IMR-90 (cell line): Measurements from ENCODE around the gene SWI5. TPM values are rescaled to one million over a fixed set of nuclear protein-coding genes. Genes with fewer than 3 reads are reported as not detected.

ENCODE experiments used
- ATAC-seq: fragments of 200-7000 bp; cut with Tn5 transposase; 2 replicates; pipeline ENCODE4 v1.9.1; 2020; ENCODE audit warnings: low read depth, mild to moderate bottlenecking, moderate library complexity
- BruUV-seq: library from RNA; stranded (reverse); fragments of 400-500 nt; replicated peaks from 2 replicates; lab custom pipeline; 2021; lab: Mats Ljungman, UMichigan
- CTCF ChIA-PET: fragments of 300-600 bp; formaldehyde crosslinking; extraction: SDS; loops from one replicate; lab custom pipeline; 2021; ENCODE audit warnings: antibody characterized with exemption; lab: Yijun Ruan, JAX
- POLR2A ChIA-PET: fragments of 300-600 bp; sonication (Branson Sonifier 250); formaldehyde crosslinking; loops from one replicate; lab custom pipeline; 2022; ENCODE audit warnings: antibody characterized with exemption; ENCODE audit not compliant: unreplicated experiment; lab: Charles Lee
- DNase-seq: peaks from one replicate; pipeline ENCODE4 v3.0.0; 2013
- H2AFZ ChIP-seq: replicated peaks from 2 replicates; pipeline ENCODE3; 2013; ENCODE audit warnings: low read length, mild to moderate bottlenecking; ENCODE audit not compliant: poor library complexity
- H2AK5ac ChIP-seq: 2 replicates; pipeline ENCODE4 v1.6.1; 2013; ENCODE audit warnings: low read depth, low read length, inconsistent platforms
- H2AK9ac ChIP-seq: replicated peaks from 2 replicates; pipeline ENCODE3; 2013; ENCODE audit warnings: mild to moderate bottlenecking, low read depth, low read length, moderate library complexity; ENCODE audit not compliant: poor library complexity
- H2BK120ac ChIP-seq: 2 replicates; pipeline ENCODE4 v1.6.1; 2013; ENCODE audit warnings: low read depth, low read length, inconsistent platforms
- H2BK15ac ChIP-seq: 3 replicates; pipeline ENCODE4 v1.6.1; 2013; ENCODE audit warnings: low read depth, low read length, inconsistent platforms
- H2BK20ac ChIP-seq: 2 replicates; pipeline ENCODE4 v1.6.1; 2013; ENCODE audit warnings: low read depth, mild to moderate bottlenecking, inconsistent platforms, low read length, moderate library complexity
- H2BK5ac ChIP-seq: 2 replicates; pipeline ENCODE4 v1.6.1; 2013; ENCODE audit warnings: mild to moderate bottlenecking, low read depth, low read length, inconsistent platforms; ENCODE audit not compliant: poor library complexity, severe bottlenecking
- H3K14ac ChIP-seq: replicated peaks from 2 replicates; pipeline ENCODE4 v1.6.1; 2013; ENCODE audit warnings: low read depth, low read length, inconsistent platforms
- H3K18ac ChIP-seq: 2 replicates; pipeline ENCODE4 v1.6.1; 2013; ENCODE audit warnings: low read depth, low read length, control low read depth
- H3K23ac ChIP-seq: 2 replicates; pipeline ENCODE4 v1.6.1; 2013; ENCODE audit warnings: low read depth, low read length, inconsistent platforms
- H3K27ac ChIP-seq: 2 replicates; pipeline ENCODE4 v1.5.1; 2013; ENCODE audit warnings: mild to moderate bottlenecking, control low read depth, low read length; ENCODE audit not compliant: insufficient read depth
- H3K27me3 ChIP-seq: 2 replicates; pipeline ENCODE4 v1.6.1; 2013; ENCODE audit warnings: low read length; ENCODE audit not compliant: control insufficient read depth, insufficient read depth
- H3K36me3 ChIP-seq: 2 replicates; pipeline ENCODE4 v1.6.1; 2013; ENCODE audit warnings: low read length, mixed read lengths; ENCODE audit not compliant: control insufficient read depth, insufficient read depth
- H3K4ac ChIP-seq: 2 replicates; pipeline ENCODE4 v1.6.1; 2013; ENCODE audit warnings: low read depth, low read length, inconsistent platforms
- H3K4me1 ChIP-seq: 2 replicates; pipeline ENCODE4 v1.6.1; 2013; ENCODE audit warnings: low read length, mixed read lengths; ENCODE audit not compliant: control insufficient read depth, insufficient read depth
- H3K4me2 ChIP-seq: 2 replicates; pipeline ENCODE4 v1.6.1; 2013; ENCODE audit warnings: low read depth, mild to moderate bottlenecking, control low read depth, low read length, moderate library complexity
- H3K4me3 ChIP-seq: 2 replicates; pipeline ENCODE4 v1.5.1; 2013; ENCODE audit warnings: low read depth, mild to moderate bottlenecking, control low read depth, low read length, moderate library complexity; ENCODE audit not compliant: insufficient read depth
- H3K56ac ChIP-seq: 2 replicates; pipeline ENCODE4 v1.6.1; 2013; ENCODE audit warnings: low read length, inconsistent platforms; ENCODE audit not compliant: insufficient read depth; ENCODE audit errors: extremely low read depth
- H3K79me1 ChIP-seq, 2 experiments: 2 replicates each; pipeline ENCODE4 v1.6.1; 2013; ENCODE audit warnings: low read length in 2 of 2, inconsistent platforms in 1 of 2, low read depth in 1 of 2
- H3K9ac ChIP-seq: 2 replicates; pipeline ENCODE4 v1.6.1; 2013; ENCODE audit warnings: low read depth, low read length, control low read depth
- H3K9me1 ChIP-seq: 2 replicates; pipeline ENCODE4 v1.6.1; 2013; ENCODE audit warnings: low read length, inconsistent platforms; ENCODE audit not compliant: insufficient read depth
- H3K9me3 ChIP-seq: 2 replicates; pipeline ENCODE4 v1.6.1; 2013; ENCODE audit warnings: low read length; ENCODE audit not compliant: control insufficient read depth, insufficient read depth
- H4K20me1 ChIP-seq: 2 replicates; pipeline ENCODE4 v1.6.1; 2013; ENCODE audit warnings: low read length, inconsistent platforms; ENCODE audit not compliant: insufficient read depth
- H4K5ac ChIP-seq: 2 replicates; pipeline ENCODE4 v1.6.1; 2013; ENCODE audit warnings: mild to moderate bottlenecking, low read depth, low read length, control low read depth
- H4K8ac ChIP-seq, 2 experiments: 2 replicates each; pipeline ENCODE4 v1.6.1; 2013; ENCODE audit warnings: low read depth in 2 of 2, low read length in 2 of 2, control low read depth in 1 of 2, inconsistent platforms in 1 of 2
- H4K91ac ChIP-seq: 2 replicates; pipeline ENCODE4 v1.6.1; 2013; ENCODE audit warnings: low read depth, low read length, inconsistent platforms; ENCODE audit not compliant: insufficient read depth
- BHLHE40 ChIP-seq: fragments of 150-350 bp; IDR thresholded peaks from 2 replicates; pipeline ENCODE4 v1.6.1; 2016; ENCODE audit warnings: mild to moderate bottlenecking, low read depth, low read length
- CEBPB ChIP-seq: IDR thresholded peaks from 2 replicates; pipeline ENCODE4 v1.6.1; 2012; ENCODE audit warnings: low read depth, low read length, improper control_type of control experiment
- CHD1 ChIP-seq: IDR thresholded peaks from 2 replicates; pipeline ENCODE4 v1.6.1; 2012; ENCODE audit warnings: low read depth, low read length, improper control_type of control experiment
- CTCF ChIP-seq: conservative IDR thresholded peaks from 2 replicates; pipeline ENCODE4 v1.5.1; 2012; ENCODE audit warnings: mild to moderate bottlenecking, low read depth, low read length, improper control_type of control experiment
- ELK1 ChIP-seq: fragments of 150-350 bp; IDR thresholded peaks from 2 replicates; pipeline ENCODE4 v1.6.1; 2016; ENCODE audit warnings: low read depth, mild to moderate bottlenecking, low read length, moderate library complexity, borderline replicate concordance
- FOS ChIP-seq: fragments of 150-350 bp; IDR thresholded peaks from 2 replicates; pipeline ENCODE4 v1.6.1; 2016; ENCODE audit warnings: low read depth, low read length
- MAFK ChIP-seq: IDR thresholded peaks from 2 replicates; pipeline ENCODE4 v1.6.1; 2012; ENCODE audit warnings: low read depth, low read length, improper control_type of control experiment
- MAZ ChIP-seq: IDR thresholded peaks from 2 replicates; pipeline ENCODE4 v1.6.1; 2012; ENCODE audit warnings: low read depth, mild to moderate bottlenecking, low read length, improper control_type of control experiment, moderate library complexity, borderline replicate concordance
- MXI1 ChIP-seq: IDR thresholded peaks from 2 replicates; pipeline ENCODE4 v1.6.1; 2012; ENCODE audit warnings: low read depth, mild to moderate bottlenecking, low read length, moderate library complexity, borderline replicate concordance
- NFE2L2 ChIP-seq: fragments of 150-350 bp; IDR thresholded peaks from 2 replicates; pipeline ENCODE4 v1.6.1; 2016; ENCODE audit warnings: low read depth, mild to moderate bottlenecking, low read length
- POLR2A ChIP-seq: IDR thresholded peaks from 2 replicates; pipeline ENCODE4 v1.6.1; 2012; ENCODE audit warnings: mild to moderate bottlenecking, low read depth, low read length
- RAD21 ChIP-seq: IDR thresholded peaks from 2 replicates; pipeline ENCODE4 v1.6.1; 2012; ENCODE audit warnings: low read length, improper control_type of control experiment
- RCOR1 ChIP-seq: IDR thresholded peaks from 2 replicates; pipeline ENCODE4 v1.6.1; 2012; ENCODE audit warnings: mild to moderate bottlenecking, low read length, improper control_type of control experiment; ENCODE audit not compliant: insufficient replicate concordance
- RFX5 ChIP-seq: IDR thresholded peaks from 2 replicates; pipeline ENCODE4 v1.8.0; 2012; ENCODE audit warnings: low read depth, mild to moderate bottlenecking, low read length, moderate library complexity
- SMC3 ChIP-seq: fragments of 150-350 bp; IDR thresholded peaks from 2 replicates; pipeline ENCODE4 v1.6.1; 2016; ENCODE audit warnings: low read depth, mild to moderate bottlenecking, antibody characterized with exemption, low read length, moderate library complexity
- USF2 ChIP-seq: fragments of 150-350 bp; IDR thresholded peaks from 2 replicates; pipeline ENCODE4 v1.6.1; 2017; ENCODE audit warnings: mild to moderate bottlenecking, antibody characterized with exemption, low read length, low read depth
- WGBS, 2 experiments: methylation state at CpG; one replicate each; pipeline versions ENCODE4 v1.1.5 to v1.1.7; 2013; ENCODE audit warnings: missing lambda C conversion rate in 2 of 2; ENCODE audit not compliant: insufficient read length in 1 of 2; ENCODE audit errors: extremely low coverage in 2 of 2; 5-methylcytosine and 5-hydroxymethylcytosine counted together
- dilution Hi-C: fragments of 300-500 bp; cut with HindIII; formaldehyde crosslinking; loops from one replicate; pipeline ENCODE4 v1.14.3; 2018; ENCODE audit warnings: low sequenced_read_pairs; ENCODE audit not compliant: unreplicated experiment
- in situ Hi-C: fragments of 300-500 bp; cut with MboI; formaldehyde crosslinking; loops from 3 replicates; pipeline ENCODE4 v1.14.3; 2019; ENCODE audit warnings: low sequenced_read_pairs, inconsistent platforms, mixed read lengths
- intact Hi-C: fragments of 100-400 bp; cut with micrococcal nuclease; formaldehyde crosslinking; loops from 2 replicates; pipeline ENCODE4 v1.10.0; 2022
- polyA plus RNA-seq, 3 experiments: library from polyadenylated mRNA; depleted of rRNA; stranded (reverse); fragments of >200 nt; gene quantifications; 2 replicates each; pipeline ENCODE4 v1.2.3, GENCODE V29; 2012; ENCODE audit warnings: low replicate concordance in 1 of 3
- total RNA-seq: library from RNA; depleted of rRNA; stranded (reverse); fragments of >200 nt; gene quantifications from 2 replicates; pipeline ENCODE4 v1.2.3, GENCODE V29; 2012

Gene SWI5
- total and polyA plus RNA-seq, 2 of the 4 experiments (the other 2 are of a cell fraction): 38.9 to 93.5 TPM

- no peak overlapping the region for H3K14ac ChIP-seq
- no peak overlapping the region for H3K23ac ChIP-seq
- peaks cover 7% of the 10 kb centered on the region for H3K9me1 ChIP-seq
- no peak overlapping the region for H2AK9ac ChIP-seq
- intact Hi-C loops: no loop called here
- no peak overlapping the region for H3K9ac ChIP-seq
- H3K27ac ChIP-seq: no peak overlapping the region
- H4K5ac ChIP-seq: no peak overlapping the region
- dilution Hi-C loops: no loop called here
- CTCF ChIA-PET: interaction anchor here (0.6 kb wide), 1 partner anchor 8 kb away, joined by 3 read pairs; no protein-coding TSS in a partner anchor
- H2BK120ac ChIP-seq: no peak overlapping the region
- peaks cover 25% of the 10 kb centered on the region for H3K36me3 ChIP-seq
- no peak overlapping the region for H3K4ac ChIP-seq
- no peak overlapping the region for H4K91ac ChIP-seq
- ATAC-seq (no peak), DNase-seq (no peak)
- TF ChIP-seq NFE2L2 (no peak), BHLHE40 (no peak), FOS (no peak), MAFK (no peak), MAZ (no peak), USF2 (no peak), MXI1 (no peak), RCOR1 (no peak), CEBPB (no peak), CTCF (no peak), RAD21 (no peak), POLR2A (no peak), CHD1 (no peak), ELK1 (no peak), SMC3 (no peak), RFX5 (no peak)
- no peak overlapping the region for H2AK5ac ChIP-seq
- no peaks in the 10 kb centered on the region for H3K9me3 ChIP-seq
- H3K4me2 ChIP-seq: no peak overlapping the region
- BruUV-seq: no TSS peak
- no peak overlapping the region for H2AFZ ChIP-seq
- no peak overlapping the region for H3K4me3 ChIP-seq
- POLR2A ChIA-PET: no interaction called here
- no peak overlapping the region for H4K8ac ChIP-seq
- H3K4me1 ChIP-seq: peaks cover 5% of the 10 kb centered on the region
- no peak overlapping the region for H2BK5ac ChIP-seq
- no peak overlapping the region for H2BK20ac ChIP-seq
- WGBS, 2 experiments: 98% methylated on average over 5 of the region's 13 CpGs; no CpG with 5 or more reads in 1 of the 2 experiments
- H3K56ac ChIP-seq: no peak overlapping the region
- H4K20me1 ChIP-seq: 0 out of 2 replicates have a peak, but pooled peaks cover 4% of the 10 kb centered on the region
- H3K27me3 ChIP-seq: no peaks in the 10 kb centered on the region
- in situ Hi-C loops: no loop called here
- H2BK15ac ChIP-seq: no peak overlapping the region
- H3K18ac ChIP-seq: no peak overlapping the region
- peaks cover 42 to 65% of the 10 kb centered on the region in 2 experiments for H3K79me1 ChIP-seq
These were observed 49.6 kb downstream of the SWI5 start for GRCh38 chr9:128325629-128326028.
